WTC11 (cell line): ENCODE data around the gene RASA4B.
"Not testable (repeated sequence)": the region's sequence is repeated elsewhere in the genome, so short reads cannot be mapped to it uniquely, and the experiment has no call there.

Source experiments
- ETV6 ChIP-seq: sonication (generic); formaldehyde crosslinking; IDR thresholded peaks from 2 replicates; pipeline ENCODE4 v1.8.1; 2022; ENCODE audit warnings: mild to moderate bottlenecking, missing genetic modification reagents
- FOXJ3 ChIP-seq: sonication (generic); formaldehyde crosslinking; IDR thresholded peaks from 2 replicates; pipeline ENCODE4 v1.9.0; 2021; ENCODE audit warnings: missing genetic modification reagents, mild to moderate bottlenecking, borderline replicate concordance
- SMAD3 ChIP-seq: sonication (generic); formaldehyde crosslinking; IDR thresholded peaks from 2 replicates; pipeline ENCODE4 v1.8.0; 2022; ENCODE audit warnings: missing genetic modification reagents, mild to moderate bottlenecking, borderline replicate concordance
- TEAD4 ChIP-seq: sonication (generic); formaldehyde crosslinking; IDR thresholded peaks from 2 replicates; pipeline ENCODE4 v1.8.0; 2022; ENCODE audit warnings: mild to moderate bottlenecking, missing genetic modification reagents
- ZBTB21 ChIP-seq: sonication (generic); formaldehyde crosslinking; IDR thresholded peaks from 2 replicates; pipeline ENCODE4 v1.8.1; 2023; ENCODE audit warnings: mild to moderate bottlenecking, missing genetic modification reagents, borderline replicate concordance
- ZNF121 ChIP-seq: sonication (generic); formaldehyde crosslinking; IDR thresholded peaks from 2 replicates; pipeline ENCODE4 v1.8.0; 2023; ENCODE audit warnings: missing genetic modification reagents
- TF ChIP-seq, protein P1 (sequence below): sonication (generic); formaldehyde crosslinking; IDR thresholded peaks from 2 replicates; pipeline ENCODE4 v1.8.1; 2022; ENCODE audit warnings: low read depth, mild to moderate bottlenecking, moderate library complexity, missing genetic modification reagents, borderline replicate concordance
- TF ChIP-seq, protein P2 (sequence below): fragments of 200-600 bp; IDR thresholded peaks from 2 replicates; pipeline ENCODE4 v1.8.0; 2022; ENCODE audit warnings: antibody characterized with exemption
- TF ChIP-seq, protein P3 (sequence below): sonication (generic); formaldehyde crosslinking; conservative IDR thresholded peaks from 2 replicates; pipeline ENCODE4 v1.8.1; 2022; ENCODE audit warnings: mild to moderate bottlenecking, missing genetic modification reagents
- TF ChIP-seq, protein P4 (sequence below): sonication (generic); formaldehyde crosslinking; IDR thresholded peaks from 2 replicates; pipeline ENCODE4 v1.8.0; 2022; ENCODE audit warnings: mild to moderate bottlenecking, missing genetic modification reagents

DNA sequence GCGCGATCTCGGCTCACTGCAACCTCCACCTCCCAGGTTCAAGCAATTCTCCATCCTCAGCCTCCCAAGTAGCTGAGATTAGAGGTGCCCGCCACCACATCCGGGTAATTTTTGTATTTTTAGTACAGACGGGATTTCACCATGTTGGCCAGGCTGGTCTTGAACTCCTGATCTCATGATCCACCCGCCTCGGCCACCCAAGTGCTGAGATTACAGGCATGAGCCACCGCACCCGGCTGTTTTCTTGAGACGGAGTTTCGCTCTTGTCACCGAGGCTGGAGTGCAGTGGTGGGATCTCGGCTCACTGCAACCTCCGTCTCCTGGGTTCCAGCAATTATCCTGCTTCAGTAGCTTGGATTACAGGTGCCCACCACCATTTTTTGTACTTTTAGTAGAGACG is 19.3 kb downstream of the RASA4B start:
- TF ChIP-seq, protein P1, sequence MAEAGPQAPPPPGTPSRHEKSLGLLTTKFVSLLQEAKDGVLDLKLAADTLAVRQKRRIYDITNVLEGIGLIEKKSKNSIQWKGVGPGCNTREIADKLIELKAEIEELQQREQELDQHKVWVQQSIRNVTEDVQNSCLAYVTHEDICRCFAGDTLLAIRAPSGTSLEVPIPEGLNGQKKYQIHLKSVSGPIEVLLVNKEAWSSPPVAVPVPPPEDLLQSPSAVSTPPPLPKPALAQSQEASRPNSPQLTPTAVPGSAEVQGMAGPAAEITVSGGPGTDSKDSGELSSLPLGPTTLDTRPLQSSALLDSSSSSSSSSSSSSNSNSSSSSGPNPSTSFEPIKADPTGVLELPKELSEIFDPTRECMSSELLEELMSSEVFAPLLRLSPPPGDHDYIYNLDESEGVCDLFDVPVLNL (CRISPR knock-in tag), result not testable (repeated sequence)
- not testable (repeated sequence) for TF ChIP-seq FOXJ3 (CRISPR knock-in tag); ZBTB21 (CRISPR knock-in tag); ZNF121; ETV6 (CRISPR knock-in tag); SMAD3 (CRISPR knock-in tag); TEAD4
- TF ChIP-seq, protein P2, sequence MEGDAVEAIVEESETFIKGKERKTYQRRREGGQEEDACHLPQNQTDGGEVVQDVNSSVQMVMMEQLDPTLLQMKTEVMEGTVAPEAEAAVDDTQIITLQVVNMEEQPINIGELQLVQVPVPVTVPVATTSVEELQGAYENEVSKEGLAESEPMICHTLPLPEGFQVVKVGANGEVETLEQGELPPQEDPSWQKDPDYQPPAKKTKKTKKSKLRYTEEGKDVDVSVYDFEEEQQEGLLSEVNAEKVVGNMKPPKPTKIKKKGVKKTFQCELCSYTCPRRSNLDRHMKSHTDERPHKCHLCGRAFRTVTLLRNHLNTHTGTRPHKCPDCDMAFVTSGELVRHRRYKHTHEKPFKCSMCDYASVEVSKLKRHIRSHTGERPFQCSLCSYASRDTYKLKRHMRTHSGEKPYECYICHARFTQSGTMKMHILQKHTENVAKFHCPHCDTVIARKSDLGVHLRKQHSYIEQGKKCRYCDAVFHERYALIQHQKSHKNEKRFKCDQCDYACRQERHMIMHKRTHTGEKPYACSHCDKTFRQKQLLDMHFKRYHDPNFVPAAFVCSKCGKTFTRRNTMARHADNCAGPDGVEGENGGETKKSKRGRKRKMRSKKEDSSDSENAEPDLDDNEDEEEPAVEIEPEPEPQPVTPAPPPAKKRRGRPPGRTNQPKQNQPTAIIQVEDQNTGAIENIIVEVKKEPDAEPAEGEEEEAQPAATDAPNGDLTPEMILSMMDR, result not testable (repeated sequence)
- TF ChIP-seq, protein P3, sequence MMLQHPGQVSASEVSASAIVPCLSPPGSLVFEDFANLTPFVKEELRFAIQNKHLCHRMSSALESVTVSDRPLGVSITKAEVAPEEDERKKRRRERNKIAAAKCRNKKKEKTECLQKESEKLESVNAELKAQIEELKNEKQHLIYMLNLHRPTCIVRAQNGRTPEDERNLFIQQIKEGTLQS (CRISPR knock-in tag), result not testable (repeated sequence)
- TF ChIP-seq, protein P4, sequence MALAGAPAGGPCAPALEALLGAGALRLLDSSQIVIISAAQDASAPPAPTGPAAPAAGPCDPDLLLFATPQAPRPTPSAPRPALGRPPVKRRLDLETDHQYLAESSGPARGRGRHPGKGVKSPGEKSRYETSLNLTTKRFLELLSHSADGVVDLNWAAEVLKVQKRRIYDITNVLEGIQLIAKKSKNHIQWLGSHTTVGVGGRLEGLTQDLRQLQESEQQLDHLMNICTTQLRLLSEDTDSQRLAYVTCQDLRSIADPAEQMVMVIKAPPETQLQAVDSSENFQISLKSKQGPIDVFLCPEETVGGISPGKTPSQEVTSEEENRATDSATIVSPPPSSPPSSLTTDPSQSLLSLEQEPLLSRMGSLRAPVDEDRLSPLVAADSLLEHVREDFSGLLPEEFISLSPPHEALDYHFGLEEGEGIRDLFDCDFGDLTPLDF, result not testable (repeated sequence)
